Gastrocnemius medialis (tissue), 4 donors: ENCODE measurements around the gene DNAJC1. TPM values are rescaled to one million over a fixed set of nuclear protein-coding genes. Genes with fewer than 3 reads are reported as not detected.

Source experiments
- ATAC-seq, 2 donors: fragments of 150-250 bp; one replicate each; pipeline ENCODE4 v1.9.1; 2016
- DNase-seq, 2 donors: peaks; one replicate each; pipeline ENCODE4 v3.0.0-alpha.2; 2019
- H3K27ac ChIP-seq, 4 donors: fragments of 200-600 bp; sonication (generic); 1 replicate in 1 of 4; 2 replicates in 3 of 4; pipeline ENCODE4 v1.5.1; 2016 to 2018; ENCODE audit warnings: mild to moderate bottlenecking in 2 of 4, moderate library complexity in 1 of 4
- H3K27me3 ChIP-seq, 3 donors: fragments of 200-600 bp; sonication (generic) in 2 of 3; 1 replicate in 1 of 3; 2 replicates in 2 of 3; pipeline versions ENCODE4 v1.5.1 to v1.6.0; 2016 to 2019; ENCODE audit warnings: mild to moderate bottlenecking in 1 of 3, moderate library complexity in 1 of 3
- H3K36me3 ChIP-seq, 2 donors: fragments of 200-600 bp; sonication (generic) in 1 of 2; one replicate each; pipeline ENCODE4 v1.5.1; 2017 to 2018
- H3K4me1 ChIP-seq, 2 donors: fragments of 200-600 bp; sonication (generic) in 1 of 2; one replicate each; pipeline ENCODE4 v1.5.1; 2016 to 2017; ENCODE audit warnings: mild to moderate bottlenecking in 2 of 2
- H3K4me3 ChIP-seq, 4 donors: fragments of 200-600 bp; sonication (generic) in 3 of 4; 1 replicate in 1 of 4; 2 replicates in 3 of 4; pipeline ENCODE4 v1.5.1; 2016 to 2019; ENCODE audit warnings: mild to moderate bottlenecking in 2 of 4
- H3K9me3 ChIP-seq, 3 donors: fragments of 200-600 bp; sonication (generic) in 2 of 3; 1 replicate in 1 of 3; 2 replicates in 2 of 3; pipeline ENCODE4 v1.5.1; 2016 to 2019
- POLR2A ChIP-seq, 2 donors: fragments of 450-650 bp; IDR thresholded peaks; one replicate each; pipeline ENCODE4 v1.6.1; 2017; ENCODE audit warnings: antibody characterized with exemption in 2 of 2, mild to moderate bottlenecking in 2 of 2, moderate library complexity in 2 of 2
- in situ Hi-C, 4 donors: fragments of 200-750 bp; cut with MboI; loops; one replicate each; pipeline versions ENCODE4 v1.15.0 to v1.8.0; 2017; ENCODE audit warnings: low sequenced_read_pairs in 4 of 4
- intact Hi-C: fragments of 100-400 bp; cut with DNase I; formaldehyde crosslinking; loops from one replicate; pipeline ENCODE4 v1.15.1; 2023; ENCODE audit warnings: low total_unique reads
- total RNA-seq, 4 donors: library from RNA; depleted of rRNA; stranded (reverse); fragments of >200 nt; gene quantifications; one replicate each; pipeline versions ENCODE4 v1.1.0 to v1.2.3, GENCODE V29; 2016
- TF ChIP-seq, protein P1 (sequence below), 5 experiments: fragments of 450-650 bp in 3 of 5; fragments of 200-600 bp in 2 of 5; sonication (generic) in 2 of 5; IDR thresholded peaks in 4 of 5; conservative IDR thresholded peaks in 1 of 5; 1 replicate in 4 of 5; 2 replicates in 1 of 5; pipeline ENCODE4 v1.5.1; 2016 to 2019; ENCODE audit warnings: antibody characterized with exemption in 5 of 5, mild to moderate bottlenecking in 3 of 5, moderate library complexity in 3 of 5

Gene DNAJC1
- total RNA-seq, 4 donors from 2014 or later = 24.1 to 56.4 (median 35.7) TPM

DNA sequence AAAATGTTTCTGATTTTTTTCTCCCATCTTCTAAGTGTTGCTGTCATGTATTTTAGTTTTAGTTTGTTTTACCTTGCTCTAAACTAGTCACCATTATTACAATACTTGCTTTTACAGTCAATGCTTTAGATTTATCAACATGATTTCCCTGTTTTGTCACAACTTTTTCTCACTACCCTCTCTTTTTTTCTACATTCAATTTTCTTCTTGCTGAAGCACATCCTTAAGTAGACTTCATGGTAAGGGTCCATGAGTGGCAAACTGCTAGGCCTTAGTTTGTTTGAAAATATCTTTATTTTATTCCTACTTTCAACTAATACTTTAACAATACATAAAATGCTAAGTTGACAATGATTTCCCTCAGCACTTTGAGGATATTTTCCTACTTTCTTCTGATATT is 173.5 kb downstream of the DNAJC1 start:
- in situ Hi-C loops (no loop called here), intact Hi-C loops (no loop called here)
- H3K36me3 ChIP-seq = peaks cover 0 to 3% of the 10 kb centered on the region in 2 donors
- H3K4me3 ChIP-seq = no peak overlapping the region
- no peak for TF ChIP-seq POLR2A (IDR thresholded peaks at IDR 0.05)
- TF ChIP-seq, protein P1, sequence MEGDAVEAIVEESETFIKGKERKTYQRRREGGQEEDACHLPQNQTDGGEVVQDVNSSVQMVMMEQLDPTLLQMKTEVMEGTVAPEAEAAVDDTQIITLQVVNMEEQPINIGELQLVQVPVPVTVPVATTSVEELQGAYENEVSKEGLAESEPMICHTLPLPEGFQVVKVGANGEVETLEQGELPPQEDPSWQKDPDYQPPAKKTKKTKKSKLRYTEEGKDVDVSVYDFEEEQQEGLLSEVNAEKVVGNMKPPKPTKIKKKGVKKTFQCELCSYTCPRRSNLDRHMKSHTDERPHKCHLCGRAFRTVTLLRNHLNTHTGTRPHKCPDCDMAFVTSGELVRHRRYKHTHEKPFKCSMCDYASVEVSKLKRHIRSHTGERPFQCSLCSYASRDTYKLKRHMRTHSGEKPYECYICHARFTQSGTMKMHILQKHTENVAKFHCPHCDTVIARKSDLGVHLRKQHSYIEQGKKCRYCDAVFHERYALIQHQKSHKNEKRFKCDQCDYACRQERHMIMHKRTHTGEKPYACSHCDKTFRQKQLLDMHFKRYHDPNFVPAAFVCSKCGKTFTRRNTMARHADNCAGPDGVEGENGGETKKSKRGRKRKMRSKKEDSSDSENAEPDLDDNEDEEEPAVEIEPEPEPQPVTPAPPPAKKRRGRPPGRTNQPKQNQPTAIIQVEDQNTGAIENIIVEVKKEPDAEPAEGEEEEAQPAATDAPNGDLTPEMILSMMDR (IDR thresholded peaks at IDR 0.05 in 4 of 5, conservative IDR thresholded peaks at IDR 0.05 in 1 of 5) = no peak
- no peak overlapping the region for H3K27ac ChIP-seq
- H3K9me3 ChIP-seq = peaks cover 4 to 21% (median 6%) of the 10 kb centered on the region in 3 donors
- no peak for ATAC-seq
- DNase-seq = no peak
- H3K27me3 ChIP-seq = no peaks in the 10 kb centered on the region
- no peaks in the 10 kb centered on the region for H3K4me1 ChIP-seq

DNA sequence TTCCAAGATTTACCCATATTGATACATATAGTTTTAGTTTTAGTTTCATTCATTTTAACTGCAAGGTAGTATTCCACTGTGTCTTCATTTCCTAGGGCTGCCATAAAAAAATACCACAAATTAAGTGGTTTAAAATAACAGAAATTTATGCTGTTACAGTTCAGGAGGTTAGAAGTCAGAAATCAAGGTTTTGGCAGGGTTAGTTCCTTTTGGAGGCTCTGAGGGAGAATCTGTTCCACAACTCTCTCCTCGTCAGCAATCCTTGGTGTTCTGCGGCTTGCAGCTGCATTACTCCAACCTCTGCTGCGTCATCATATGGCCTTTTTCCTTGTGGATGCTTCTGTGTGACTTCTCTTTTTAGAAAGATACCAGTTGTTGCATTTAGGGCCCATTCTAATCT is 176.2 kb downstream of the DNAJC1 start:
- TF ChIP-seq POLR2A (IDR thresholded peaks at IDR 0.05) = no peak
- TF ChIP-seq, protein P1 (IDR thresholded peaks at IDR 0.05 in 4 of 5, conservative IDR thresholded peaks at IDR 0.05 in 1 of 5) = no peak
- intact Hi-C loops (no loop called here), in situ Hi-C loops (no loop called here)
- Histone ChIP-seq H3K9me3 (peaks cover 4 to 21% (median 6%) of the 10 kb centered on the region in 3 donors), H3K4me1 (no peaks in the 10 kb centered on the region), H3K27ac (no peak overlapping the region), H3K36me3 (no peaks in the 10 kb centered on the region), H3K27me3 (no peaks in the 10 kb centered on the region), H3K4me3 (peak overlapping the region in 1 of 4 donors; percentile 14)
- DNase-seq (no peak), ATAC-seq (no peak)

DNA sequence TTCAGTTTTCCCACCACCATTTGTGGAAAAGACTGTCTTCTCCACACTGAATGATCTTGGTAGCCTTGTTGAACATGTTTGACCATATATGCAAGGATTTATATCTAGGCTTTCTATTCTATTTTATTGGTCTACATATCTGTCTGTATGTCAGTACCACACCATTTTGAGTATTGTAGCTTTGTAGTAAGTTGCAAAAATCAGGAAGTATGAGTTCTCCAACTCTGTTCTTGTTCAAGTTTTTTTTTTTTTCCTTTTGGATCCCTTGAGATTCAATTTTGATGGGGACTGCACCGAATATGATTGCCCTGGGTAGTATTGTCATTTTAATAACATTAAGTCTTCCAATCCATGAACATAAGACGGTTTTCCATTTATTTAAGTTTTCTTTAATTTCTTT is 176.8 kb downstream of the DNAJC1 start:
- in situ Hi-C loops (no loop called here), intact Hi-C loops (no loop called here)
- no peak for TF ChIP-seq POLR2A (IDR thresholded peaks at IDR 0.05)
- TF ChIP-seq, protein P1 (IDR thresholded peaks at IDR 0.05 in 4 of 5, conservative IDR thresholded peaks at IDR 0.05 in 1 of 5) = no peak
- ATAC-seq (no peak), DNase-seq (no peak)
- Histone ChIP-seq H3K27ac (no peak overlapping the region), H3K4me3 (no peak overlapping the region), H3K27me3 (no peaks in the 10 kb centered on the region), H3K9me3 (peaks cover 4 to 21% (median 6%) of the 10 kb centered on the region in 3 donors), H3K36me3 (no peaks in the 10 kb centered on the region), H3K4me1 (no peaks in the 10 kb centered on the region)

DNA sequence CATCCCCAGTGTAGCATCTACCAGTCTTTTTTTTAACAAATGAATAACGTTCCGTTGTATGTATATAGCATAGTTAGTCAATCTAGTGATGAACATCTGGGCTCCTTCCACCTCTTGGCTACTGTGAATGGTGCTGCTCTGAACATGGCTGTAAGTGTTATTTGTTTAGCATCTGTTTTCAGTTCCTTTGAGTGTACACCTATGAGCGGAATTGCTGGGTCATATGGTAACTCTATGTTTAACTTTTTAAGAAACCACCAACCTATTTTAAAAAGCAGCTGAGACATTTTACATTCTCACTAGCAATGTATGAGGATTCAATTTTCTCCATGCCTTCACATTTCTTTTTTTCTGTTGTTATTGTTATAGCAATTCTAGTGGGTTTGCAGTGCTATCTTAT is 178.2 kb downstream of the DNAJC1 start:
- peaks cover 4 to 21% (median 6%) of the 10 kb centered on the region in 3 donors for H3K9me3 ChIP-seq
- H3K4me3 ChIP-seq = no peak overlapping the region
- ATAC-seq (no peak), DNase-seq (no peak)
- no peaks in the 10 kb centered on the region for H3K27me3 ChIP-seq
- intact Hi-C loops (no loop called here), in situ Hi-C loops (no loop called here)
- H3K36me3 ChIP-seq = no peaks in the 10 kb centered on the region
- TF ChIP-seq POLR2A (IDR thresholded peaks at IDR 0.05) = no peak
- H3K27ac ChIP-seq = no peak overlapping the region
- H3K4me1 ChIP-seq = no peaks in the 10 kb centered on the region

DNA sequence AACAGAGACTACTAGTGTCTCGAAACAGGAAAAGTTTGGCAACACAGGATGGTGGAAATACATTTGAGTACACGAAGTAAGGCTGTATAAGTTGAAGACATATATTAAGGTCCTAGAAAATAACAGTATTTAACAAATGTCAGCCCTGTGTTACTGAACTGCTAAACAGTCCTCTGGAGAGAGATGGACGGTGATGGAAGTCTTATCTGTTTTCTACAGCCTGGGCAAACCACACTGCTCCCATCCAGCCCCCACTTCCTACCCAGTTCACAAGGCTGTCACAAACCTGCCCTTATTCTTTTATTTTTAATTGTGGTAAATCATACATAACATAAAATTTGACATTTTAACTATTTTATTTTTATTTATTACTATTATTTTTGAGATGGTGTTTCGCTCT is 179.1 kb downstream of the DNAJC1 start:
- no peaks in the 10 kb centered on the region for H3K4me1 ChIP-seq
- intact Hi-C loops = no loop called here
- TF ChIP-seq POLR2A (IDR thresholded peaks at IDR 0.05) = no peak
- TF ChIP-seq, protein P1 (IDR thresholded peaks at IDR 0.05 in 4 of 5, conservative IDR thresholded peaks at IDR 0.05 in 1 of 5) = no peak
- no peak overlapping the region for H3K4me3 ChIP-seq
- H3K27ac ChIP-seq = no peak overlapping the region
- H3K27me3 ChIP-seq = no peaks in the 10 kb centered on the region
- peaks cover 4 to 21% (median 6%) of the 10 kb centered on the region in 3 donors for H3K9me3 ChIP-seq
- ATAC-seq (no peak), DNase-seq (no peak)
- no peaks in the 10 kb centered on the region for H3K36me3 ChIP-seq
- in situ Hi-C loops = no loop called here
